Colonic mucosa (tissue), 4 donors: Measurements from ENCODE around the gene VDAC1. TPM values are rescaled to one million over a fixed set of nuclear protein-coding genes. Genes with fewer than 3 reads are reported as not detected.

ENCODE experiments used
- DNase-seq: peaks from one replicate; pipeline ENCODE4 v3.0.0-alpha.2; 2020
- H3K27ac ChIP-seq: fragments of 200-600 bp; one replicate; pipeline ENCODE4 v1.8.0; 2021
- H3K27me3 ChIP-seq: fragments of 200-600 bp; one replicate; pipeline ENCODE4 v1.8.0; 2021
- H3K36me3 ChIP-seq: fragments of 200-600 bp; one replicate; pipeline ENCODE4 v1.8.0; 2021
- H3K4me1 ChIP-seq: fragments of 200-600 bp; one replicate; pipeline ENCODE4 v1.8.0; 2021; ENCODE audit warnings: mild to moderate bottlenecking
- H3K4me3 ChIP-seq: fragments of 200-600 bp; one replicate; pipeline ENCODE4 v1.8.0; 2021
- H3K9ac ChIP-seq, 2 donors: one replicate each; pipeline ENCODE4 v1.7.0; 2013; ENCODE audit warnings: control low read depth in 2 of 2, low read depth in 2 of 2, low read length in 2 of 2
- H3K9me3 ChIP-seq: fragments of 200-600 bp; one replicate; pipeline ENCODE4 v1.8.0; 2021
- CTCF ChIP-seq: fragments of 200-600 bp; IDR thresholded peaks from one replicate; pipeline ENCODE4 v1.8.0; 2022; ENCODE audit warnings: antibody characterized with exemption, mild to moderate bottlenecking
- intact Hi-C: fragments of 100-400 bp; cut with DNase I; formaldehyde crosslinking; loops from one replicate; pipeline ENCODE4 v1.14.1; 2022
- total RNA-seq, 2 donors: library from RNA; stranded (reverse); fragmentation: NEBNext Ultra II Directional in 1 of 2; extraction: Animal tissue kit (Norgen Biotek cat#: 25700) in 1 of 2; gene quantifications; one replicate each; pipeline ENCODE4 v1.2.1, GENCODE V29; 2021
- donor health status: healthy.
- donor health status: DM: no; HTN: no; CAD: no.
- donor health status: DM: no; HTN: no; CAD: no.

The VDAC1 gene
- total RNA-seq, 2 donors from 2014 or later = 297 to 306 TPM

DNA sequence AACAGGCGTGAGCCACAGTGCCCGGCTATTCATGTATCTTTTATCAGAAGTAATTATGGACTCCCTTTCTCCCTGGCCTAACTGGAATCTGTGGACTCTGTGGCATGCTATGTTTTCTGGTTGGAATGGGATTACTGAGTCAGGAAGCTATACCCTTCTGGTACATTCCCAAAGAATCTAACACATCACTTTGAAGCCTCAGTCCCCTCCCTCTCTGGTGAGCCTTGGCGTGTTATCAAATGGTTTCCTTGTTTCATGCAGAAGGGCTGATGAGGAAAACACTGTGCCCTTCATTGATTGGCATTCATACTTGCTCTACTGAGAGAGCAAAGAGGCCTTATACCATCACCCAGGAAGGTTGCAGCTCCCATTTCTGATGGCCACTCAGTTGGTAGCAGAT lies 59.2 kb downstream of the VDAC1 start:
- Histone ChIP-seq H3K4me3 (no peak overlapping the region), H3K27me3 (no peaks in the 10 kb centered on the region), H3K27ac (no peak overlapping the region), H3K9ac (no peak overlapping the region), H3K36me3 (no peaks in the 10 kb centered on the region), H3K9me3 (no peaks in the 10 kb centered on the region), H3K4me1 (no peaks in the 10 kb centered on the region)
- no peak for TF ChIP-seq CTCF
- no peak for DNase-seq
- intact Hi-C loops = no loop called here

GRCh38 chr5:133944263-133945185 lies 60.3 kb downstream of the VDAC1 start:
- peak; percentile 35 for DNase-seq
- no peak overlapping the region for H3K4me3 ChIP-seq
- no peak overlapping the region for H3K27ac ChIP-seq
- H3K27me3 ChIP-seq = no peaks in the 10 kb centered on the region
- intact Hi-C loops = no loop called here
- H3K4me1 ChIP-seq = no peaks in the 10 kb centered on the region
- TF ChIP-seq CTCF = peak; percentile 35
- H3K9ac ChIP-seq = no peak overlapping the region
- no peaks in the 10 kb centered on the region for H3K9me3 ChIP-seq
- H3K36me3 ChIP-seq = no peaks in the 10 kb centered on the region

GRCh38 chr5:133943475-133943817 lies 61.3 kb downstream of the VDAC1 start:
- Histone ChIP-seq H3K36me3 (no peaks in the 10 kb centered on the region), H3K27me3 (no peaks in the 10 kb centered on the region), H3K27ac (no peak overlapping the region), H3K4me1 (no peaks in the 10 kb centered on the region), H3K4me3 (no peak overlapping the region), H3K9ac (no peak overlapping the region), H3K9me3 (no peaks in the 10 kb centered on the region)
- intact Hi-C loops = no loop called here
- DNase-seq = no peak
- no peak for TF ChIP-seq CTCF

- intact Hi-C loops = no loop called here
- no peaks in the 10 kb centered on the region for H3K4me1 ChIP-seq
- no peaks in the 10 kb centered on the region for H3K27me3 ChIP-seq
- TF ChIP-seq CTCF = no peak
- H3K36me3 ChIP-seq = no peaks in the 10 kb centered on the region
- H3K9ac ChIP-seq = no peak overlapping the region
- no peak overlapping the region for H3K4me3 ChIP-seq
- H3K9me3 ChIP-seq = no peaks in the 10 kb centered on the region
- no peak overlapping the region for H3K27ac ChIP-seq
- no peak for DNase-seq
These were observed 61.9 kb downstream of the VDAC1 start for GRCh38 chr5:133942614-133943474.

- Histone ChIP-seq H3K4me1 (no peaks in the 10 kb centered on the region), H3K27me3 (no peaks in the 10 kb centered on the region), H3K27ac (no peak overlapping the region), H3K36me3 (no peaks in the 10 kb centered on the region), H3K4me3 (no peak overlapping the region), H3K9me3 (no peaks in the 10 kb centered on the region), H3K9ac (no peak overlapping the region)
- TF ChIP-seq CTCF = no peak
- intact Hi-C loops = no loop called here
- no peak for DNase-seq
These were observed 63.1 kb downstream of the VDAC1 start for GRCh38 chr5:133941456-133942196.
